Fibroblast of lung (primary cell): ENCODE measurements around the gene SLC35F4.

Experiments
- EZH2 ChIP-seq: IDR thresholded peaks from 2 replicates; pipeline ENCODE4 v1.5.1; 2012; ENCODE audit warnings: low read length, control low read depth, mild to moderate bottlenecking; ENCODE audit errors: missing control alignments
- TF ChIP-seq, protein P1 (sequence below), 2 donors: IDR thresholded peaks in 1 of 2; conservative IDR thresholded peaks in 1 of 2; 1 replicate in 1 of 2; 2 replicates in 1 of 2; pipeline ENCODE4 v1.5.1; 2011 to 2012; ENCODE audit warnings: low read length in 2 of 2, control low read depth in 1 of 2, inconsistent platforms in 1 of 2, low read depth in 1 of 2, mild to moderate bottlenecking in 1 of 2

DNA sequence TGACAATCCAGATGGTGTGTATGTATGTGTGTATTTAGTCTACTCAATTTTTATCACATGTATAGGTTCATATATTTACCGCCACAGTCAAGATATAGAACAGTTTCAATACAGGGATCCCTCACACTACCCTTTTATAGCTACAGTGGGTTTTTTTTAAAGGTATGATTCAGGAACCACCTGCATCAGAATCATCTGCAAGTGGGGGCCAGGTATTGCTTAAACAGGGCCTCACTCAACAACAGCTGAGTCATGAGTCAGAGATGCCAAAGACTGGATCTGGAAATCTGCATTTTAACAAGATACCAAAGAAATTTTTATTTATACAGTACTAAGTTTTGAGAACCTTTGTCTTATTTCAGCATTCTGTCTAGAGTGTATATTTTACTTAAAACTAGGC, 117.6 kb downstream of the SLC35F4 start:
- TF ChIP-seq, protein P1, sequence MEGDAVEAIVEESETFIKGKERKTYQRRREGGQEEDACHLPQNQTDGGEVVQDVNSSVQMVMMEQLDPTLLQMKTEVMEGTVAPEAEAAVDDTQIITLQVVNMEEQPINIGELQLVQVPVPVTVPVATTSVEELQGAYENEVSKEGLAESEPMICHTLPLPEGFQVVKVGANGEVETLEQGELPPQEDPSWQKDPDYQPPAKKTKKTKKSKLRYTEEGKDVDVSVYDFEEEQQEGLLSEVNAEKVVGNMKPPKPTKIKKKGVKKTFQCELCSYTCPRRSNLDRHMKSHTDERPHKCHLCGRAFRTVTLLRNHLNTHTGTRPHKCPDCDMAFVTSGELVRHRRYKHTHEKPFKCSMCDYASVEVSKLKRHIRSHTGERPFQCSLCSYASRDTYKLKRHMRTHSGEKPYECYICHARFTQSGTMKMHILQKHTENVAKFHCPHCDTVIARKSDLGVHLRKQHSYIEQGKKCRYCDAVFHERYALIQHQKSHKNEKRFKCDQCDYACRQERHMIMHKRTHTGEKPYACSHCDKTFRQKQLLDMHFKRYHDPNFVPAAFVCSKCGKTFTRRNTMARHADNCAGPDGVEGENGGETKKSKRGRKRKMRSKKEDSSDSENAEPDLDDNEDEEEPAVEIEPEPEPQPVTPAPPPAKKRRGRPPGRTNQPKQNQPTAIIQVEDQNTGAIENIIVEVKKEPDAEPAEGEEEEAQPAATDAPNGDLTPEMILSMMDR (conservative IDR thresholded peaks at IDR 0.05 in 1 of 2, IDR thresholded peaks at IDR 0.05 in 1 of 2; ENCODE audit: low read depth in 1 of 2, low read length in 2 of 2), result no peak
- TF ChIP-seq EZH2, result no peak
